ENCODE results near the gene CEP350.
A peak's percentile ranks its signal among the peaks of the same experiment; 100 is the strongest.
"Not testable (repeated sequence)": the region's sequence is repeated elsewhere in the genome, so short reads cannot be mapped to it uniquely, and the experiment has no call there.

CEP350 gene

GRCh38 chr1:180130651-180131050 lies 176.0 kb downstream of the CEP350 start:
- no peak for DNase-seq

DNA sequence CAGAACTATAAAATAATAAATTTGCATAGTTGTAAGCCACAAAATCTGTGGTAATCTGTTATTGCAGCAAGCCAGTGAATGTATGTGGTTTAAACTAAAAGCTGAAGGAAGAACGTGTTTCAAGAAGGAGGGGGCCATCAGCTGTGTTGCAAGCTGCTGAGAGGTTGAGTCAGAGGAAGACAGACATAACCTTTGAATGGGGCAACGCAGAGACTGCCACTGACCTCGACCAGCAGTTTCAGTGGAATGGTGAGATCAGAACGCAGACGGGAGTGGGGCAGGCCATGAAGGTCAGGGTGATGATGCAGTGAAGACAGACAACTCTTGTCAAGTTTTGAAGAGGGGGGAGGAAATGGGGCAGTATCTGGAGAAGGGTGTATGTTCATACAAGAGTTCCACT lies 176.9 kb downstream of the CEP350 start:
- no peak for DNase-seq

DNA sequence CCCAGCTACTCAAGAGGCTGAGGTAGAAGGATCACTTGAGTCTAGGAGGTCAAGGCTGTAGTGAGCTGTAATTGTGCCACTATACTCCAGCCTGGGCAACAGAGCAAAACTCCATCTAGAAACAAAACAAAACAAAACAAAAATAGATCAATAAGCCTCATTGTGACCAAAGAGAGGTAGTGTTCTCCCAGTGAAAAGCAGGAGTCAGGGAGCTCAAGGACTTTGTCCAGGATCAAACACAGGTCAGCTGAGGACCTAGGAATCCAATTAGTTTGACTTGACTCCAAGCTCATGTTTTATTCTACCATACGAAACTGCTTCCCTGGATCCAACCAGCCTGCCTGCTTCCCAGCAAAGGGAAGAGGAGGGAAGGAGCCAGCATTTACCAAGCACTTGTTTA lies 178.6 kb downstream of the CEP350 start:
- DNase-seq = no peak

DNA sequence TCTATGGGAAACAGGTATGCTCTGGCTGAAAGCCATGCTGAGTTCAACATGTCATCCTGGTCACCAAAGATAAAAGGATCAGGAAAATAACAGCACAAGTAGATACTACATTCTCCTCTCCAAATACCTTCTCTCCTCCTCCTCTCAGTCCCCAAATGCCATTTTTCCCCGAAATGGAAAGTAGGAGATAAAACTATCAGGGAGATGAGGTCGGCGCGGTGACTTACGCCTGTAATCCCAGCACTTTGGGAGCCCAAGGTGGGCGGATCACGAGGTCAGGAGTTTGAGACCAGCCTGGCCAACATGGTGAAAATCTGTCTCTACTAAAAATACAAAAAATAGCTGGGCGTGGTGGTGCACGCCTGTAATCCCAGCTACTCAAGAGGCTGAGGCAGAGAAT lies 179.1 kb downstream of the CEP350 start:
- not testable (repeated sequence) for DNase-seq

GRCh38 chr1:180135535-180135934 lies 180.9 kb downstream of the CEP350 start:
- no peak for DNase-seq

- DNase-seq = no peak
These were observed 181.8 kb downstream of the CEP350 start for GRCh38 chr1:180136331-180136967.

GRCh38 chr1:180136968-180137356 lies 182.4 kb downstream of the CEP350 start:
- DNase-seq = no peak

DNA sequence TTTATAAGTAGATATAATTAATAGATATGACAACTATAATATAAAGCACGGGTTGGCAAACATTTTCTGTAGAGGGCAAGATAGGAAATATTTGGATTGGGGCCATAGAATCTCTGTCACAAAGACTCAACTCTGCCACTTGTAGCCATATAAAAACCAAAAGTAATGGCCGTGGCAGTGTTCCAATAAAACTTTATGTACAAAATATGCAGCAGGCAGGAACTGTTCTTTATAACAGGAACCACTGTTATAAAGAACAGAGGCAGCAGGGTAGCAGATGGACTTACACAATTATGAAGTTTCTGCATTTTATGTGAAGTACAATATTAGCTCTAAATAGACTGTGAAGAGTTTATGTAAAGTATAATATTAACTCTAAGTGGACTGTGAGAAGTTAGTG lies 183.2 kb downstream of the CEP350 start:
- DNase-seq = no peak

DNA sequence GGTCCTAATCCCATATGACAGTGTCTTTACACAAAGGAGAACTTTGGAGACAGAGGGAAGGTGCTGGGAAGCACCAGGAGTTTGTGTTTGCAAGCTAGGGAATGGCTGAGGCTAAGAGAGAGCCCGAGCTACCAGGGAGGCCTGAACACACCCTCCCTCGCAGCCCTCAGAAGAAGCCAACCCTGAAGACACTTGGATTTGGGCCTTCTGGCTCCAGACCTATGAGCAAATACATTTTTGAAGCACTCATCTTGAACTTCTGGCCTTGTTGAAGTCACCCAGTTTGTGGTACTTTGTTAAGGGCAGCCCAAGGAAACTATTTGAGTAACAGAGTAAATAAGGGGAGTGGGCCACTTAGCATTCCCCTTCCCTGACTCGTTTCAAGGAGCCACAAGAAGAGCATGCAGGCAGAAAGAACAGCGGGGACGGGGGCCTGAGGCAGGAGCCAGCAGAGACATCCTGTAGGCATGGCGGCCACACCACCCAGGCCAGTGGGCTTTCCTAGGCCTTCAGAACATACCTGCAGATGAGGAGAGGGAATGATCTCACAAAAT lies 186.8 kb downstream of the CEP350 start:
- no peak for DNase-seq

DNA sequence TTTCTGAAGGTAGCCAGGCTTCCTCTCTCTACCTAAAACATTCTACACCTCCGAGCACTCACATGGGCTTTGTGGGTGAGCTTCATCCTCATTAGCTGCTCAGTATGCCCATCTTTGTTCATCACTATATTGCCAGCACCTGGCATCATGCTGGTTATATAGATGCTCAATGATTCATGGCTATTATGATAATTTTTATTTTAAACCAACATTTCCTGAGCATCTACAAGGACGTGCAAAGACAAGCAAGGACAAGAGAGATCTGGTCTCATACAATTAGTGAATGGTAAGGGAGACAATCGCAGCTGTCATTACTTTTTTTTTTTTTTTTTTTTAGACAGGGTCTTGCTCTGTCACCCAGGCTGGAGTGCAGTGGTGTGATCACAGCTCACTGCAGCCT lies 188.7 kb downstream of the CEP350 start:
- no peak for DNase-seq

GRCh38 chr1:180144659-180145357 lies 190.2 kb downstream of the CEP350 start:
- DNase-seq = no peak

DNA sequence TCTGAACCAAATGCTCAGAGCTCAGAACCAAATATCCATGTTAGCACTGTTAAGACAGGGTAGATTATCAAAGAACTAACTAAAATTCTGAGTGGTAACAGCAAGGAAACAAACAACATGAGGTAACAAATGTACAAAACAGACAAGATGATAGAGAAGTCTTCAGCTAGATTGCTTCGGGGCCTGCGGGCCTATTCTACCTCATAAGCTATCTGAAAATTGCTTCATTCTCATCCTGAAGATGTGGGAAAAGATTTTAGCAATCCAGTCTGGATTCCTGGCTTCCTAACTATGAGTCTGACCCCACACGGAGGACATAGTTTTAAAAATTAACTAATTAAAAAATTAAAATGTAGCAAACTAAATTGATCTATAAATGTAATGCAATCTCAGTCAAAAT lies 190.8 kb downstream of the CEP350 start:
- no peak for DNase-seq

DNA sequence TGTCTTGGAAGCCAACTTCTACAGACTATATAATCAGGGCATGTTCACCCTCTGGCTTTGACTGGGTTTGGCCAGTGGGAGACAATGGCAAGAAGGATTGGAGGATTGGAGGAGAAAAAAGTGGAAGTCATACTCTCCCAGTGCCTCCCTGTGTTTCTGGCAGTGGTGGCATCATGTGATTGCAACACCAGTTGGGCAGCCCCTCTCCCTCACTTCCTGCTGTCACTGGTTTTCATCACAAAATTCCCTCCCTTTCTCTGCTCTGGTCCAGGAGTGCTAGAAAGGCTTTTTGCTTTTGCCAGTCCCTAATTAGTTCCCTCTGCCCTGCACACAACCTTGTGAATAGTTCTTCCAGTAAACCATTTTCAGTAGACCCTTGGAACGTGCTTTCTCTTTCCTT lies 196.4 kb downstream of the CEP350 start:
- DNase-seq = no peak

DNA sequence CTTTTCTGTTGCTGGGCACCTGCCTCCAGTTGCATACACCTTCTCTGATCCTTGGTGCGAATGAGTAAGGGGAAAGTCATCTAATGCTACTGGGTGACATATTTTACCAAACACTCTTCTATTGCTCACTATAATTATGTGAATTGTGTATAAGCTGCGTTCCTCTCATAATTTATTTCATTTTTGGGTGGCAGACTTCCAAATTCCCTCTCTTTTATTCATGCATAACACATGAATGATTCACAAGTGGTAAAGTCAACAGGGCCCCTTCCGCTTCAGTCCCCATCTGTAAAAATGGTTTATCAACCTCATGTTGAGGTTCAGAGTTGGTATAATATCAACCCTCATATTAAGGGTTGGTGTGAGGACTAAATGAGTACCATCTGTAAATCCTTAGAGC lies 196.9 kb downstream of the CEP350 start:
- no peak for DNase-seq

GRCh38 chr1:180152588-180152987 lies 198.0 kb downstream of the CEP350 start:
- DNase-seq = no peak

DNA sequence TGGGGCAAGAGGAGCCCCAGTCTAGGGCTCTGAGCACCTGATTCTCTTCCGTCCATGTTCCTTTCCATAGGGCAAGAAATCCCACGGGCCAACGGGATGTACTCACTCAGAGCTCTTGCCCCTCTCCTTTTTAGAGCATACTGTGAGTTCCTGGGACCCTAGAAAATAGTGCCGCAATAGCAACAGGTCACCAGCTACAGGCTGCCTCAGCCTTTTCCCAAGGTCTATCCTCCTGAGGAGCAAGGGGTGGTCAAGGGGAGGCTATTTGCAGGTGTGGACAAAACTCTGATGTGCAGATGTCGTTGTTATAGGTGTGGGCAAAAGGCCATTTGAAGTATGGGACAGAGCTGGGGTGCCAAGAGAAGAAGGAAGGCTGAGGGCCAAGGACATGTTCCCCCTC lies 198.4 kb downstream of the CEP350 start:
- no peak for DNase-seq

GRCh38 chr1:180154003-180154324 lies 199.4 kb downstream of the CEP350 start:
- no peak for DNase-seq

GRCh38 chr1:180154325-180155181 lies 199.9 kb downstream of the CEP350 start, which contains the start of gene QSOX1:
Gene QSOX1 (plus strand): TSS chr1:180154869. CDS start chr1:180154908, 39 bp downstream.
- DNase-seq = peak; percentile 90

DNA sequence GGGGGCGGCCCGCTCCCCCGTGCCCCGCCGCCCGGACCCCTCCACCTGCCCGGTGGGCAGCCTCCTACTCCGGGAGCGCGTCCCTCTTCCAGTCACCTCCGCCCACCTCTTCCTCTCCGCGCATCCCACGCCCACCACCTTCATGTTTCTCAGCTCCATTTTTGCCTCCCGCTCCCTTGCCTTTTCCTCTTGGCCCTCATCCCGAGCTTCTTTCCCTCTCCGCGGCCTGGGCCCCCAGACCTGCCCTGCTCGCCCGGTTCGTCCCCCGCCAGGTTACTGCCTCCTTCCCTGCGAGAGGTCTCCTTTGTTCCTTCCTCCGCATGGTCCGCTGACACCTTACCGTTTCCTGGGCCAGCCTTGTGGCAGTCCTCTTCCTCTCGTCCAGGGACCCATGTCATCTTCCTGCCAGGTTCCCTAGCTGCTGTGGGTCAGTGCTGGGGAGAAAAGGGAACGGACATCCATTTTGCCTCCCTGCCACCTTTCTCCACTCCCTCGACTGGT lies 200.6 kb downstream of the CEP350 start:
- no peak for DNase-seq

GRCh38 chr1:180156201-180156600 lies 201.6 kb downstream of the CEP350 start:
- DNase-seq = no peak

DNA sequence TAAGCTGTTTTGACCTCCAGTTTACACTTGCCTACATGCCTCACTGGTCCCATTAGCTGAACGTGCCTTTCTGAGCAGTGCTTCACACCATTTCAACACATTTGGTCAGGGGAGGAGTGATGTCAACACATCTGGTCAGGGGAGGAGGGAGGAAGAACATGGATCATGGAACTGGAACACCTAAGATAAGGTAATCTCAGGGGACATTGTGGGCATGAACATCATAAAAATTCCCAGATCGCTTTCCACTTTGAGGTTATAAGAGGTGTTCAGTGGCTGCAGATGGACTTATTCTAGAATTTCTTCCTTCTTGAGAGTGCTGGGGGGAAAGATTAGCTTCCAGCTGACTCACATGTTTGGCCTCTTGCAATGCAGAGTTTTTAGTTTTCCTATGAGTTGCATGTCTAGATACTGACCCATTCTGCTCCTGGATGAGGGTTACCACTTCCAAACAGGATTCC lies 202.1 kb downstream of the CEP350 start:
- no peak for DNase-seq

DNA sequence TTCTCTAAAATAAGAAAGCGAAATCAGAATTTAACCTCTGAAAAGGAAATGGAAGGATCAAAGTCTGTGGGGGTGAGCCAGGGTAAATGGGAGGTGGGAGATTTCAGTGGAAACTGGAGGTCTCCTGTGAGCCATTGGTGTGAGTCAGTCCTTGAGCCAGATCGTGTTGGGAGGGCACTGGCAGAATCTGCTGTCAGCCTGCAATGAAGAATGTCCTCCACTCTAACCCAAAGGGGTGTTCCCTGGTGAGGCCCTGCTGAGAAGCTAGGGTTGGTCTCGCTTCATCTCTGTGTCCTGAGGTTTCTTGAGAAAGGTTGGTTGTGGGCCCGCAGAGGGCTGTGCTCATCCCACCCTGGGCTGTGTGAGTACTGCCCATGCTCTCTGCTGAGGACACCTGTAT lies 202.5 kb downstream of the CEP350 start:
- DNase-seq = no peak

GRCh38 chr1:180157576-180158057 lies 203.0 kb downstream of the CEP350 start:
- DNase-seq = no peak
